GM18870 (cell line): ENCODE data around the gene RERE.
"Not testable (repeated sequence)": the region's sequence is repeated elsewhere in the genome, so short reads cannot be mapped to it uniquely, and the experiment has no call there.

ENCODE experiments used
- ATAC-seq: cut with Tn5 transposase; IDR thresholded peaks from one replicate; pipeline ENCODE4 v1.9.1; 2021; ENCODE audit warnings: moderate library complexity; ENCODE audit not compliant: unreplicated experiment

RERE gene

DNA sequence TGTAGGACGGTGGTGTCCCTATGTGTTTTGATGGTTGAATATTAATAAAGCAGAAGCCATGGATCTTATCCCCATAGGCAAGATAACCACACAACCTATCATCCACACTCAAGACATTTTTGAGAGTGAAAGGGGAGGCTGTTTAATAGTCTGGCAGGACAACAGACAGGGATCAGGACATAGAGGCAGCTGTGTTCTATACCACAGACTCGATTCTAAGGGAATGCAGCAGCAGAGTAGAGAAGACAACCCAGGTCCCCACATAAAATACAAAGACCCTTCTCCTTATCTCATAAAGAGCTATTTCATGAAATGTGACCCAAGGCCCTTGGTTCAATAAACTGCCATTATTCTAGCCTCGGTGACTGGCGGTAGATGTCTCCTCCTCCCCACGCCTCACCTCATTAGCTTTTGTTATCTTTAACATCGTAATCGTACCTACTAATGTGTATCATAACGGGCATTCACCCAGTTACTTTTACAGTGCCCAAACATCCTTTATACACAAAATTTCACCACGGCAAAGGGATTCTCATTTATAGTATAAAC, 196.3 kb downstream of the RERE start:
- ATAC-seq: not testable (repeated sequence)

DNA sequence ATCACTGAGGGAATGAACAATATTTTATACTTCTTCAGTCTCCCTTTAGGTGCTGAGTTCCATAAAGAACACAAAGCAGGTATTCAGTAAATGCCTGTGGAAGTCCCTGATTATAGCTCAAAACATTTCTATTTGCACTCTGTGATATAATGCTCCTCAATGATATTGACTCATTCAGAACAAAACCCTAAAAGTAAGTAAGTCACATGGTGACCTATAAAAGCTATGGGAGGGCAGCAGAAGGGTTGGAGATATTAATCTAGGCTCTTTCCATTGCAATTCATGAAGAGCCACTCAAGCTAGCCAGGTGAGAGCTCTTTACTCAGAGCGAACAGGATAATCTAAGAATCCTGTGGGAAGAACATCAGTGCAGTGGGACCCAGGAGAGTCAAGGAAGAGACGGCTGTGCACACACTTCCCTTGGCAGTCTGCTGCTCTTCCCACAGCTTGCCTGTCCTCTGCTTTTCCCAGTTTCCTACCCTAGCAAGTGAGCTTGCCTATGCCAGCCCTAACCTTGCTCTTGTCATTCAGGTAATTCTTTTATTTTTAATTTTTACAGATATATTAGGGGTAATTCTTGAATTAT, 197.4 kb downstream of the RERE start:
- ATAC-seq: not testable (repeated sequence)

DNA sequence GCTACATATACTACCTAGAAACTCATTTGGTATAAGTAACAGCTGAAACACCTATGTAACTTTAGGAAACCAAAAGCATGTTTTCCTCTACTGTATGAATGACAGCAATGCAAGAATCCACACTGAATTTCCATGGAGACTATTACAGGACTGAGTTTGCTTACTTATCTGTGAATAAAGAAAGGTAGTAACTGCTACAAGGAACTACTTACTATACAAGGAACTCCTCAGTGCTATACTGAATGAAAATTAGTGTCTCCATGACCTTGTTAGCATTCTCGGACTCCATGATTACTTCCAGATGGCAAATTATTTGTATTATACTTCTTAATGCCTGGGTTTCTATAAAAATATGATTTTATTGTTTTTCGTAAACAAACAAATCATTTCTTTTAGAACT, 198.0 kb downstream of the RERE start:
- ATAC-seq: not testable (repeated sequence)

DNA sequence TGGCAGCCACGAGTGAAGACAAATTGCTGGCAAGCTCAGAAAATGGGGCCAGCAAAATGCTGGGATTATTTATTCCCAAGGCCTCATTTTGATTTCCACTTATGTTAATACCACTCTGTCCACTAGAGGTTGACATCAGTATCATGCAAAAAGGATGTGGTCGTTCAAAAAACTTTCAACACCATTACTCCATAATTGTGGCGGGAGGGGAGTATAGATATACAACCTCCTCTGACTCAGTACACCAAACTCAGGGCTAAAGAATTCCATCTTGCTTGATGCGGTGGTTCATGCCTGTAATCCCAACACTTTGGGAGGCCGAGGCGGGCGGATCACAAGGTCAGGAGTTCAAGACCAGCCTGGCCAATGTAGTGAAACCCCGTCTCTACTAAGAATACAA, 200.6 kb downstream of the RERE start:
- ATAC-seq: not testable (repeated sequence)

DNA sequence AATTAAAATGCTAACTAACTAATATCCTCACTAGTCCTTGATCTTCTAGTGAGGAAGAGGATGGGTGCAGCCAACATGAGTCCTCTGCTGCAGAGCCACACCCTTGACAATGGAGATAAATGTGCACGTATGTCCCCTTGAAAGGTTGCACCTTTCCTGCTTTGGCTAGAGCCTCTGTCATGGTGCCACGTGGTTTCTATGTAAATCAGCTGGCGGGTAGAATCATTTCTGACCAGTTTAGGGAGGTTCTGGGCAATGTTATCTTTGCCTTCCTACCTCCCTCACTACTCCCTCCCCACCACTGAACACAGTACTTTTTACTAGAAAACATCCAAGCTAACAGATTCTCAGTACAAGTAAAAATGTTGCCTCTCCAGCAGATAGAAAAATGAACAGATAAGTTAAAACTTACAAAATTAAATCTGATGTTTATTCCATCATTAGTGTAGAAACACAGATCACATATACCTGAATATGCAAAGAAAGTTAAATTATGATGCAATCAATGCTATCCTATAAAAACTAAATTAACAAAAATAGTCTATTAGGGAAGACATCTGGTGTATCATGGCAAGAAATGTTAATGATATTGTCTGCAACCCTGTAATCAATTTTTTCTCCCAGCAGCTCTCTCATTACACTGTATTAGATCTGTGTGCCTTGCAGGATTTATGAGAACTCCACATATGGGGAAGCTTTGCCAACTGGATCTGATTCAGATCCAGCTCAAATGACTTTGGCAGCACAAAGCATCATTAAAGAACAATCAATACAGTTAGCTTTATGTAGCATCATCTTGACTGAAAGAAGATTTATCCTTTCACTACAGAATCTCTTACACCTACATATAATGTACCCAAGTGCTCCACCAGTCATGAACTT, 205.6 kb downstream of the RERE start:
- ATAC-seq: not testable (repeated sequence)

DNA sequence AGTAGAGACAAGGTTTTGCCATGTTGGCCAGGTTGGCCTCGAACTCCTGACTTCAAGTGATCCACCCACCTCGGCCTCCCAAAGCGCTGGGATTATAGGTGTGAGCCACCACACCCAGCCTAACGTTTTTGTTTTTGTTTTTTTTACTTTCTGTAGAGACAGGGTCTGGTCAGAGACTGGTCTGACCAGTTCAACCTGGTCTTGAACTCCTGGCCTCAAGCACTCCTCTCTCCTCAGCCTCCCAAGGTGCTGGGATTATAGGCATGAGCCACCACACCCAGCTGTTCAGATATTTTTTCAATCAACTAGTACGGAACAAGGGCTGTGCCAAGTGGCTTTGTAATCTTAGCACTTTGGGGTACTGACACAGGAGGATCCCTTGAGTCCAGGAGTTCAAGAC, 209.5 kb downstream of the RERE start:
- ATAC-seq: no peak

DNA sequence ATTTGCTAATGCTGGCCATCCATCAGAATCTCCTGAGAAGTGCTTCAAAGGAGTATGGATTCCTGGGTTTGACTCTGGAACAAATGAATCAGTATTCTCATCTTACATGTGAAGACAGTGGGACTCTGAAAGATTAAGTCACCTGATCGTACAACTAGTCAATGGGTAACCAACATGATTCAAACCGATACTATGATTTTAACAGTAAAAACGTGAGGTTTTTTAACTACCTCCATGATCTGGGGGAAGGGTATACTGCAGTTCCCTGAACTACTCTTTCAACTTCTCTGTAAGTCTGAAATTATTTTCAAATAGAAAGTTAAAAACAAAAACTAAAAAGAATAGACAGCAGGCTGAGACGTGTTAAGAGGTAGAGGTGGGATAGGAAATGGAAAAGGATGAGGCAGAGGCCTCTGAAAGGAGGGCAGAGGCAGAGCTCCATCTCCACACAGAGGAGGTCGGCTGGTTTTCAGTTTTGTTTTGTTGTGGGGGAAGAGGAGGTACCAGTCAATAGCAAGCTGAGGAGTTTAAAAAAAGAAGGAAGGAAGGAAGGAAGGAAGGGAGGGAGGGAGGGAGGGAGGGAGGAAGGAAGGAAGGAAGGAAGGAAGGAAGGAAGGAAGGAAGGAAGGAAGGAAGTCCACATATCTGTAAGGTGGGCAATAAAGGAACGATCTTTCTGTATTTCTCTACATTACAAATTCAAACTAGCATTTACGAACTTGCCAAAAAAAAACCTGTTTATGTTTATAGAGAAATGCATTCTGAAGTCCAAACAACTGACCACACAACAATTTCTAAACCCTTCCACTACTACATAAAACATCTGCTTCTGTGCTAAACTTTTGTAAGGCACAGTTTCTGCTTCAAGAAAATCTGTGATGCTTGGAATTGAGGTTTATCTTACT, 213.1 kb downstream of the RERE start:
- ATAC-seq: peak; percentile 85

DNA sequence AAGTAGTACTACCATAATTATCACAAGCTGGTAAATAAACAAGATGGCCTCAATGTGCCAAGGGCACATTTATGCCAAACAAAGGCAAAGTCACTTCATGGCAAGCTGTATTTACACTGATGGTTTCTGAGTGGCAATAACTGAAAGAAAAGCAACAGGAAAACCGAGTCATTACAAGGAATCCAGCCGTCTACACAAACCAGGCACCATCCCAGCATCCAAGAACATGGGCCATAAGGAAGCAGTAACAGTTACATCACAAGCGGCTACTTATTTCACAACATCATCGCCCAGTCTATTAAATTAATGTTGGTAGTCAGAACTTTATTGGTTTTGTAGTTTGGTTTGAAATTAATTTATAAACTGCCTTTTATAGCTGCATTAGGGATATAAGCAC, 214.2 kb downstream of the RERE start:
- no peak for ATAC-seq

DNA sequence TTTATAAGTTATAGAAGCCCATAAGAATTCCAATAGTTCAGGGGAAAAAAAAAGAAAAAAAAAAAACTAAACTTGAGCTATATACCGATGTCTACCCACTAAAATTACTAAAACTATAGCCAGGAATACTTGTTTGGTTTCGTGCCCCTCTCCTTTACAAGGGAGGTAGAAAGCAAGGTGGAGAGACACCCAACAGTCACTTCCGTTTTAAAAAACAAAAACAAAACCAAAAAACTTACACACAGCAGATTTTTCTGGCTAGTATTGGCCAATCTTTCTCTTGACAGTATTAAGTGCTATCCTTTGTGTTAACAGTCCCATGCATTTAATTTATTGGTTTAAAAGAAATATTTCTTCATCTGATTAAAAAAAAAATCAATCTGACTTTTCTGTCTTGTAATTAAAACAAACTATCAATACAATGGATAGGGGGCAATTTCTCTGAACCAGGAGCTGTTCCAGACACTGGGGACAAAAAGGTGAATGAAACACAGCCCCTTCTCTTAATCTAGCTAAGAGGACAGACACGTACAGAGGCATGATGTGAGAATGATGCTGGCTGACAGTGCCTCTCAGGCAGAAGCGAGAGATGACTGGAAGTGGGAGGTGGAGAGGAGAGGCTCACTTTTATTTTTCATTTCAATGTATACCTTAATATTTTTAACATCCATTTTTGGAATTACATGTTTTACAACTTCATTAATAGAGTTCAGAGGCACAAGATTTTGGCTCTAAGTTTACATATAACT, 214.8 kb downstream of the RERE start:
- ATAC-seq: no peak

DNA sequence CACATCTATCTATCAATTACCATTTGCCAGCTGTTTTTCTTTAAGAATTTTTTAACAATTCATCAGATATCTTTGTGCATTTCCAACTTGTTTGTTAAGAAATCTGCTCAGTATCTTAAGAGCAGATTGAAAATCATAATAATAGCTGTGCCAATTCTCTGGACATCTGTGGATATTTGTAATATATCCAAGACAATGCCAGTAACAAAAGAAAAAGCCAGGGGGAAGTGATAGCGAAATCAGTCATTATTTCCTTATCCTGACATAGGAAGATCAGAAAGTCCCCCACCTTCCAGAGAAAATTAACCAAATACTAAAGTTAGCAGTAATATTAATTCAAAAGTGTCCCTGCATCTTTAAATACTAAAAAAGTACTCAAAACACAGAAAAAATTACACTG, 217.1 kb downstream of the RERE start:
- no peak for ATAC-seq

DNA sequence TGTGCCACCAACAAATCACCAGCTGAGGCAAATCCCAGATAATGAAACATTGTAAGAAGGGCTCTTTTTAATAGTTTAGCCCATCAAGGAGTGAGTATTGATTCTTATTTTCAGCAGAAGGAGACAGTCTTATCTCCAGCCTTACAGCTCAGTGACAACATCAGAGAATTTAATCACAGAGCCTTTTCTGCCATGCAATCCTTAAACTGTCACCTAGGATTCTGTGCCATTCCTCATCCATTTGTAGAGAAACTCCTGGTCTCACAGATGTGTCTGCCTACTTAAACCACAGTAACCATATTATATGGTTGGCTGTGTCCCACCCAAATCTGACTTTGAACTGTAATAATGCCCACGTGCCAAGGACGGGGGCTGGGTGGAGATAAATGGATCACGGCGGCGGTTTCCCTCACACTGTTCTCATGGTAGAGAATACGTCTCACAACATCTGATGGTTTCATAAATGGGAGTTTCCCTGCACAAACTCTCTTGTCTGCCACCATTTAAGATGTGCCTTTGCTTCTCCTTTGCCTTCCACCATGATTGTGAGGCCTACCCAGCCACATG, 217.7 kb downstream of the RERE start:
- no peak for ATAC-seq

DNA sequence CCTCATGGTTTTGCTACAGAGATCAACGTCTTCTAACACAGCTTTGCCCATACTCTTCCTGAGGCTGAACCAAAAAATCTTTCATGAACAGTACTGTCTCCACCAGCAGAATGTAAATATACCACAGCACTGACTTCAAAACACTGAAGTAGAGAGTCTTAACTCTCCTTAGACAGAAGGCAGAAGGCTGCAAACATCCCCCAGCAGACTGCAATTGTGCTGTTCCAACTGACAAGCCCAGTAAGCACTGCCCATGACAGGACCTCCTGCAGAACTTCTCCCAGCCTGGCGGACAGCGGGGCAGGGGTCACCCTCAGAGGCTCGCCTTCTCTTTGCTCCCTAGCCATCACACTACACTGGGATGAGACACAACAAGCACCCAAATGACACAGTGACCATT, 218.7 kb downstream of the RERE start:
- no peak for ATAC-seq

DNA sequence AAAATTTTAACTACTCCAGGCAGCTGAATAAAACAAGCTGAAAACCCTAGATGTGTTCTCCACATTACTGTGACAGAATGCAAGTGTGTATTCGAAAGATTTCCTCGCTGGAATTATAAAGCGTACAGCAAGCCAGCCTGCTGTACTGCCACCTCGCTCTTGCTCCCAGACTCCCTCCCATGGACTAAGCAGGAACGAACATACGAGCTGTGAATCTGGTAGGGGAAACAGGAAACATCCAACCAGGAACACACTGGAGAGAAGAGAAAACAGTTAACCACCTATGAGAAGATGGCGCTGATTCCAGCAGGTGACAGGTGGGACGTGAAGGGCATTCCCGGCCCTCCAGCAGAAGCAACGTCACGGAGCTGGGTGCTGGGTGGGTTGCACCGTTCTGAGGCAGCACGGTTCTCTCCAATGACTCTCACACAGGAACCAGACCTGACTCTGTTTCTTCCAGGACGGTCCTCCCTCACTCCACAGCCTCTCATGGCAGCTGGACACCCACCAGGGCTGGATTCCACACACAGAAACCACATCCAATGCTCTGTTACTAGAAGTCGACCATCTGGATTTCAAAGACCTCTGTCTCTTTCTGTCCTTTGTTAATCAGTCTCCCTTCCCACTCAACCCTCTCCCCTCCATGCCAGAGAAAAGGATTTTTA, 219.2 kb downstream of the RERE start:
- no peak for ATAC-seq

DNA sequence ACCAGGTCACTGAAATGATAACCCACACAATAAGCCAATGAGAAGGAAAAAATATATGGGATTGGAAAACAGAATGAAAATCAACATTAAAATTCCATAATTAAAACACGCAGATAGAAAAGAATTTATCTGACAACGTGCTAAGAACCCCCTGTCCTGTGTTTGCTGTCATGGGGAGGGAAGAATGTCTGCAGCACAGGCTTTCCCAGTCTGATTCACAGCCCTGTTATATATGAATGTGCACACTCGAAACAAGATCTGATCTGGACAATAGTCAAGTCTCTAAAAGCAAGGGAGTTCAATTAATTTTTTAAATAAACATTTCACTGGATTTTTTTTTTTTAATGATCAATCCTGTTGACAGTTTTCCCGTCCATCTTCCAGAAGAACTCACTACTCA, 220.0 kb downstream of the RERE start:
- no peak for ATAC-seq

DNA sequence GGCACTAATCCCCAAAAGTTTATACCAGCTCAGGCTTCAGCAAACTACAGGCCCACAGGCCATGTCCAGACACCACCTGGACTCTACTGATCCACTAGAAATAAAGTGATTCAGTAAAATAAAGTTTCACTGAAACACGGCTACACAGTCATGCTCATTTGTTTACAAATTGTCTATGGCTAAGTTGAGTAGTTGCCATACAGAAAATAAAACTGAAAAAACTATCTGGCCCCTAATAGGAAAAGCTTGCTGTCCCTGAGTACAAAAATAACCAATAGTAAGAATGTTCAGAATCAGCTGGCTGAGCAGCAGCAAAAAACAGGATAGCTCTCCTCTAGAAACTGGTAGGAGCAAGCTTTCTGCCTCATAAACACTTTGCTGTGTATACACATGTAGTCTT, 221.5 kb downstream of the RERE start:
- ATAC-seq: no peak

DNA sequence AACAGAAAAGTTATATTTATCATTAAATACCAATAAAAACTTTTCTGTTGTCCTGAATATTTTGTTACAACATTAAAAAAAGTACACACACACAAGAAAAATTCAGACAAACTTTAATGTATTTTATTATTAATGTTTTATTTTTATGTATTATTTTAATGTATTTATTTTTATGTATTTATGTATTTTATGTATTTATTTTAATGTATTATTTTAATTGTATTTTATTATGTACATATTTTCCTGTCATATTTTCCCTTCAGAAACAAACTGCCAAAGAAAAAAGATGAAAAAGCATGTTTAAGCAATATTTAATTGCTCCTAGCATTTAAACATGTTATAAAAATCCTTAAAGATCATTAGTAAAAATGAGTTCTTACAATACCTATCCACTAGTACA, 222.1 kb downstream of the RERE start:
- no peak for ATAC-seq

DNA sequence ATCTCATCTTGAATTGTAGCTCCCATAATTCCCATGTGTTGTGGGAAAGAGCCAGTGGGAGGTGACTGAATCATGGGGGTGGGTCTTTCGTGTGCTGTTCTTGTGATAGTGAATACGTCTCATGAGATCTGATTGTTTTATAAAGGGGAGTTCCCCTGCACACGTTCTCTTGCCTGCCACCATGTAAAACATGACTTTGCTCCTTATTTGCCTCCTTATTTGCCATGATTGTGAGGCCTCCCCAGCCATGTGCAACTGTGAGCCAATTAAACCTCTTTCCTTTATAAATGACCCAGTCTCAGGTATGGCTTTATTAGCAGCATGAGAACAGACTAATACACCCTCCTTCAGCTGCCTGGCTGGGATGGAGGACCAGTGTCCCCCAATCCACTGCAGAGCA, 224.1 kb downstream of the RERE start:
- ATAC-seq: not testable (repeated sequence)

DNA sequence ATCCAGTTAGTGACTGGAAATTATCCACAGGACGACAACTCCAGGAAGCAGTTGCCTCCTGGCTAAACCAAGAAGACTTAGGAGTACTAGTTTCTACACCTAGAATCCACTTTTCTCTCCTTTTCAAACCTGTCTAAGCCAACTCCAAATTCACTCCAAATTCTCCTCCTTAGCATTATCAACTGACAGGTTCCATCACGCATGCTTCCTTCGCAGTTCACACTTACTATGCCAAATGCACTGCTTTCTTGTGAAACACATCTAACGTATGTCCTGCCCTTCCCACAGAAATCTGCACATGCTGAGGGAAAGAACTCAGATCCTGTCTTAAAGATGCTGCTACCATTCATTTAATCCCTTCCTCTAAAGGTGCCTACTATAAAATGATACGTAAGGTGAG, 225.9 kb downstream of the RERE start:
- ATAC-seq: no peak

DNA sequence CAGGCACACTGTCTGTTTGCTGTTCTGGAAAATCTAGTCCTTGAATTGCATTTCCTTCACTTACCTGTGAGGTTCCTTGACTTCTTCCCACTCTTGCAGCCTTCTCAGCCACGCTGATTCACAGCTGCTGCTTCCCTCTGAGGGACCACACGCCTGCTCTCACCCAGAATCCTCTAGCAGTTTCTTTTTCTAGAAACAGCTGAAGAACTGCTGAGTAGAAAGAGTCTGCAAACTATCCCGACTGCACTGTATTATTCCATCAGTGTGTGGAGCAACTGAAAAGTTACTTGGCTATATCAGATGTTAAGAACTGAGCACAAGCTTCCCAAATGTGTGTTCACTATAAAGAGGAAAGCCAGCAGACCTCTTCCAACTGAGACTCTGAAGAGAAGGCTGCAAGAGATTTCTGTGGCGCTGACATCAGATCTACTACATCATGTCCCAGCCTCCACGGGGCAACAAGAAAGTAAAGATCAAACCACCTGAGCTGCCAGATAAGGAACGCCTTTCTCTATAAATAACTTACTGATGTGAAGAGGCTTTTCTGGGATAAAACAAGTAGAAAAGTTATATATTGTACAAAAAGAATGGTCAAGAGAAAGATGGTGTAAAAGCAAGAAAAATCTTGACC, 226.6 kb downstream of the RERE start:
- no peak for ATAC-seq
